SIG-M5 treated with dmso at 0.1 percent for 504 hours (cell line): Measurements from ENCODE around the gene RPL41.
"Not testable (repeated sequence)": the region's sequence is repeated elsewhere in the genome, so short reads cannot be mapped to it uniquely, and the experiment has no call there.

ENCODE experiments used
- DNase-seq: peaks from one replicate; lab custom pipeline; 2025; ENCODE audit not compliant: unreplicated experiment; lab: John Stamatoyannopoulos, UW

Gene RPL41

GRCh38 chr12:56103066-56103711 is 13.2 kb upstream of the RPL41 start:
- no peak for DNase-seq

- no peak for DNase-seq
Measured at GRCh38 chr12:56103823-56104108, 12.7 kb upstream of the RPL41 start.

- peak; percentile 99 for DNase-seq
Measured at GRCh38 chr12:56104109-56104814, 12.2 kb upstream of the RPL41 start, which contains the start of gene PA2G4. Gene PA2G4, plus strand, starts transcription at chr12:56104559. Its CDS starts 179 bp downstream, at chr12:56104738.

DNA sequence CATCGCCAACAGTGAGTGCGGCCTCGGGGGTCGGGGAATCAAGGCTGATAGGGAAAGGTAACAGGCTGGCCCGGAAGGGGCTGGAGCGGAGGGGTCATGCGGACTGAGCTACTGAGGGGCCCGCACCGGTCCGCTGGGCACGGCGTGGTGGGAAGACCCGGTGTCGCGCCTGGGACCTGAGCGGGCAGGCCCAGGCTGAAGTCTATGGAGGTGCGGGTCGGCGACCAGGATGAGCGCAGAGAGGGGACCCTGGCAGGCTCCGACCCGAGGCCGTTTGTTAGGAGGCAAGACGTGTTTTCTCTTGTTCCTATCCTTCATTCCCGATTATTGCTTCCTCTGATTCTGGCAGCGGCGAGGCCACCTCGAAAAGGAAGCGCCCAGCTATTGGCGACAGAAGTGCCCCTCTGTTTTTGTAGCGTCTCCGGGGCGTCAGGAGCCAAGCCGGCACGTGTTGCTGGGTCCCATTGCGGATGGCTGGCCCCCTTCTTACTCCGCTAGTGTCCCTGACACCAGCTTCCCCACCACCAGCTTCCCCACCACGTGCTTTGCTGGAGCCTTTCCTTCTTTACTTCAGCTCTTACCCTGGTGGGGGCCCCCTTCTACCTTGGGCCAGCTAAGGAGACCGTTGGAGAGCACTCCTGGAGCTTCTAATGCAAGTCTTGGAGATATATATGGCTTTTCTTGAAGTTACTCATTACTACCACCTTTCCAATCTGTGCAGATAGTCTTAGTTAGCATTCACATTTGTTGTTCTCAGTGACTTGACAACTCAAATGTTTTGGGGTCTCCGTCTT is 11.4 kb upstream of the RPL41 start:
- peak; percentile 52 for DNase-seq

GRCh38 chr12:56105609-56105902 is 10.9 kb upstream of the RPL41 start:
- no peak for DNase-seq

DNA sequence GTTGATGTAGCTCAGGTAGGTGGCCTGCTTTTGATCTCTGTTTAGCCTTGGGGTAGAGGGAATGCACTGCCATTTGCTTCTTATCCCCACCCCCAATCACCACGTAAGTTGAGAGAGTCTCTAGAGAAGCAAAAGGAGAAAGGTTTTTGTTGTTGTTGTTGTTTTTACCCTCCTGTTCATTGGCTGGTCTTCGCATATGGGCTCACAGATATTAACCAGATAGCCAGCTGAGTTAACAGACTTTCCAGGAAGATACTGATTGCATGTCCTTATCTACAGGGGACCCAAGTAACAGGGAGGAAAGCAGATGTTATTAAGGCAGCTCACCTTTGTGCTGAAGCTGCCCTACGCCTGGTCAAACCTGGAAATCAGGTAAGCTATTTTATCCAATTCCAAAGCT is 9.2 kb upstream of the RPL41 start:
- DNase-seq: no peak

- DNase-seq: no peak
Measured at GRCh38 chr12:56110571-56110970, 5.9 kb upstream of the RPL41 start.

DNA sequence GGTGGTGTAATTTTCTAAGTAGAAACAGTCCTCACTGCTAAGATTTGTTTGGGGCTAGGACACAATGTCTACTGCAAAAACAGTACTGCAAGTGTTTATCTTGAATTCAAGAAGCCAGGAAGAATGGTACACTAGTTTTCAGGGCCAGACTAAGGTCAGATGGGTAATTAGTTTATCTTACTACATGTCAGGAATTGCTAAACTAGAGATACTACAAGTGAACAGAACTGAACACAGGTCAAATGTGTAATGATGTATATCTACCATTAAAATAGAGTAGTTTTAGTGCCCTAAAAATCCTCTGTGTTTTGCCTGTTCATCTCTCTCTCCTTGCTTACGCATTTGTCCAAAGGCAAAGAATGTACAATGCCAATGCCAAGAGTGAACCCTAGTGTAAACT is 2.3 kb upstream of the RPL41 start:
- DNase-seq: no peak

DNA sequence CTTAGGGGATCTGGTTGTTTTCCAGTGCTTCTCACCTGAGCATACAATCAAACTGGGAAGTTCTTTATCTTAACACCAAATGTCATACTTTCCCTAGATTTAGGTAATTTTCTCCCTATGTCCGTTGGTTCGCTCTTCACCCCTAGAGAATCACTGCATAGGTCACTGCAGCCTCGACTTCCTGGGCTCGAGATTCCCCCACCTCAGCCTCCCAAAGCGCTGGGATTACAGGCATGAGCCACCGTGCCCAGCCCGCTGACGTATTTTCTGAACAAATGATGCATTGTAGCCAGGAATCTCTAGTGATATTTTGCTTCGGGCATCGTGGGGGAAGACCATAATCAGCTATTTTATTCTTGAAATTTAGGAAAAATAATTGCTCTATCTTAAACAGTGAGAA is 1.1 kb upstream of the RPL41 start:
- no peak for DNase-seq

DNA sequence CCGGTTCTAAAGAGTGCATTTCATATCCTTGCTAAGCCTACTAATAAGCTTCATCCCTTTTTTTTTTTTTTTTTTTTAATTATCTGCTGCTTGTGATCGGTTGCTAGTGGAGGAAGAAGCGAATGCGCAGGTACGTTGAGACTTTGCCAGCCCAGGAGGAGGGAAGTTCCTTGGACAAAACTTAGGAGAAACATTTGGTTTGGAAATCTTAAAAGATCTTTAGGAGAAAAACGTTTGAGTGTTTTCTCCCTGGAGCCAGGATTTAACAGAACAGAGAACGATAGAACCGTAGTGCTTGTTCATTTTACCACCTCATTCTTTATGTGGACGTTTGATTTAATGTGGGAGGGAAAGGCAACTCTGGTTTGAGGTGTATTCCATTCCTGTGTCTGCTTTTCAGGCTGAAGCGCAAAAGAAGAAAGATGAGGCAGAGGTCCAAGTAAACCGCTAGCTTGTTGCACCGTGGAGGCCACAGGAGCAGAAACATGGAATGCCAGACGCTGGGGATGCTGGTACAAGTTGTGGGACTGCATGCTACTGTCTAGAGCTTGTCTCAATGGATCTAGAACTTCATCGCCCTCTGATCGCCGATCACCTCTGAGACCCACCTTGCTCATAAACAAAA is 761 bp downstream of the RPL41 start:
- DNase-seq: not testable (repeated sequence)

DNA sequence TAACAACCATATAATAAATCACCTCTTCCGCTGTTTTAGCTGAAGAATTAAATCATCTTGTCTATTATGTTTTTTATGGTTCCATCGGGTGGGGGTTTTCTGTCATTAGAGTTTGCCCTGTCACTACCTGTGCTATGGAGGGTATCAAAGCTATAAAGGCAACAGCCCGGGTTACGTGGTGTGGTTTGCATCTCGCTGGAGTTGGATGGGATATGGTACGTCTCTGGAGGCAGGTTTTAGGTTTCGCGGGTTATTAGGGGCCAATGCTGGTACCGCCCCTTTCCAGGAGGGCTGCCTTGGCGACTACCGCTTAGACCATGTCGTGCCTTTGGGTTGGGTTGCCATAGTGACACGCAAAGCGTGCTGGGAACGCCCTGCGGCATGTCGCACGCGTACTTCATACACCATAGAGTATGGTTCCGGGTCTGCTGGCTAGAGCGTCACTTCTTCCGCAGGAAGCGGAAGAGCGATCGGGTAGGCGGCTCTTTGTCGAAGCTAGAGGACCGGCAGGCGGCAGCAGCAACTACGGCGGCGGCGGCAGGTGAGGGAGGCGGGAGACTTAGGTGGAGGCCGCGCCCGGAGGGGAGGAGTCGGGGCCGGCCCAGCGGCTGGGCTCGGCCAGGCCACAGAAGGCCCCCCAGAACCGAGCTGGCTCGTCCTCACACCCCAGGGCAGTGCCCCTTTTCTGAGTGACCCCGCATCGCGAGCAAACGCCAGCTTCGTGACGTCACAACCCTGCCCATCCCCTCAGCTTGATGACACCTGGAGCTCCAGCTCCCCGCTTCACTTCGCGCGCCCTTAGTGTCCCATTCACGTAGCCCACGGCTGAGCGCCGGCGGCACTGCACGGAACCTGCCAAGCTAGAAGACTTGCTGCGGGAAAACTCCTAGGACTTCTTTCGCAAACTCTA is 1.6 kb downstream of the RPL41 start, which contains the start of gene ZC3H10:
Gene ZC3H10, plus strand, starts transcription at position 489 of the 910 bp plus-strand sequence. CDS start 2,297 bp downstream, outside the sequence.
- DNase-seq: peak; percentile 100

- peak; percentile 69 for DNase-seq
Measured at GRCh38 chr12:56118688-56119357, 2.4 kb downstream of the RPL41 start.

DNA sequence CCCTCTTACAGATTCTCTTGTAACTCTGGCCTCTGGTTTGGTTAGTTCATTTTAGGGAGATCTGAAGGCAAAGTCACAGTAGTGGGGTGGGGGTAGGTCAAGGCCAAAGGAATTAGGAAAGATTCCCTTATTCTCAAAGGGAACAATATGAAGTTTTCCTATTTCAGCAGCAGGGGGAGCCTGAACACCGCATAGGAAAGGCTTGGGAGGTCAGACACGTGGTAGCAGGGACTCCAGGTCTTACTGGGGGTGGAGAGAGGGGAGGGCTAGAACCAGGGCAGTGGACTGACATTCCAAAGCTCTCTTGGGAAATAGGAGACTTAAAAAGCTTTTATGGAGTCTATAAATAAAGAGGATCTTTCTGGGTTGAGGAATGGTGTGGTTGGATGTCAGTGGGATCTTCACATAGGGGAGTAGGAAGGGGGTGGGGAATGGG is 2.9 kb downstream of the RPL41 start:
- peak; percentile 87 for DNase-seq

DNA sequence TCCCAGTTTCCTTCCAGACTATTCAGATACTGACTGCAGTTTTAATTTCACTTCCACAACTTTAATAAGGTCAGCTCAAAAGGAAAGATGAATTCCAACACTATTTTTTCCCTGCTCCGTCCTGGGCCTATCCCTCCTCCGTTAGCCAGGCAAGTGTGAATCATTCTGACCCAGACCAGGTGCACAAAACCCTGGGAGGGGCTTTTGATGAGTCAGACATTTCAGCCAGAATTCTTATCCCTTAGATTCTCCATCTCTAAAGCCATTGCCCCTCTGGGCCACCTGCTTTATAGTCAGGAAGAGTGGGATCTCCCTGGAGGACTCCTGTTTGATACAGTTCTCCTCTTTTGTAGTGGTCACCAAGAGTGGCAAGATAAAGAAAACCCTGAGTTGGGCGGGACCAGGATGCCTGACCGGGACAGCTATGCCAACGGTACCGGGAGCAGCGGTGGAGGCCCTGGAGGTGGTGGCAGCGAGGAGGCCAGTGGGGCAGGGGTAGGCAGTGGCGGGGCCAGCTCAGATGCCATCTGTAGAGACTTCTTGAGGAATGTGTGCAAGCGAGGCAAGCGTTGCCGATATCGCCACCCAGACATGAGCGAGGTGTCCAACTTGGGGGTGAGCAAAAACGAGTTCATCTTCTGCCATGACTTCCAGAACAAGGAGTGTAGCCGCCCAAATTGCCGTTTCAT is 3.9 kb downstream of the RPL41 start:
- DNase-seq: no peak

- no peak for DNase-seq
Measured at GRCh38 chr12:56121204-56121870, 4.9 kb downstream of the RPL41 start.

- DNase-seq: no peak
Measured at GRCh38 chr12:56122637-56123036, 6.2 kb downstream of the RPL41 start.

DNA sequence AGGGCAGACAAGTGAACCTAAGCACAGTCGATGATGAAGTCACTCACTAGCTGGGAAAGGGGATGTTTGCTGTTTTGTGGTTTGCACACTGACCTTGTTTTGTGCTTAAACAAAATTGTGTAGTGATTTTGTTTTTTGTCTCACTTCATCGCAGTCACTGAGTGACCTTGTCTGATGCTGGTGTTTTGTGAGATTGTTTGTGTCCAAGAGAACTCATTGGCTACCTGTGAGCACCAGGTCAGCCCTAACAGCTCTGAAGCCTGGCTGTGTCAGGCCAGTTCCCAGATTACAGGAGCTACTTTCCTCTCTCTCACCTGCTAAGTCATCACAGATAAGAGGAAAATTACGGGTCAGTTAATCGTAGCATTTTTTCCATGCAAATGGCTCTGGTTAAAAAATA is 7.7 kb downstream of the RPL41 start:
- DNase-seq: no peak

DNA sequence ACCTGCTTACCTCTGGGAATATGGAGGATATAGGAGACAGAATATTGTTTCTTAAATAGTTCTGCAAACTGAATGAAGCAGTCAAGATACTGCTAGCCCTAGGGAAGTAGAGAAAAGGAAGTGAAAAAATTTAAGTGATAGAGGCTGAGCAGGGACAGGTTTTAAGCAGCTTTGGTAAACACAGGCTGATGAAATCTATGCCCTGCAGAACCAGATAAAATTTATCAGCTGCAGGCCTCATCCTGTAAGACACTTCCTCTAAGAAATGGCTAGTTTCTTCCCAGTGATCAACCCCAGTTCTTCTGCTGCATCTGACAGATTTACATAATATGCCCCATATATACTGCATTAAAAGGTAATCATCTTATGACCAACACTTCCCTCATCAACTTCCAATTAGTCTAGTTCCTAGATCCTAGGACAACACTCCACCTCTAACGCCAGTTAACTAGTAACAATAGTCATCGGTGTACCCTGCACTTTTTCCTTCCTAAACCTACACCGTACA is 10.4 kb downstream of the RPL41 start:
- DNase-seq: peak; percentile 95

DNA sequence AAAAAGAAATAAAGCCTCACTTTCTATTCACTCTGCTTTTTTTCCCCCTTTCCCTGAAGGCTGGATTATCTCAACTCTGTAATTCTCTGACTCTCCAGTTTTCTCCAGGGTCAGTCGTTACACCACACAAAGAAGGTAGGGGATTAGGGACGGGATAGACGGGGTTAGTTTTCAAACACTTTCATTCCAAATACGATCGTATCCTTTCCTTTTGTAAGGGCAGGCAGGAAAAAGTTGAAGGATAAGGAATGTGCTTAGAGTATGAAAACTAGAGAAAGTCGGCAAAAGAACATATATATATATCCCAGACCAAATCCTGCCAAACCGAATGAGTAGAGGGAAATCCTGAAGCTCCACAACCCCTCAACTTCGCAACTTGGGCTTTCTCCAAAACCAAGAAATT is 11.1 kb downstream of the RPL41 start:
- DNase-seq: no peak
